HG03457 (cell line): Measurements from ENCODE around the gene STAT2.
"Not testable (repeated sequence)": the region's sequence is repeated elsewhere in the genome, so short reads cannot be mapped to it uniquely, and the experiment has no call there.

Experiments
- ATAC-seq: cut with Tn5 transposase; IDR thresholded peaks from one replicate; pipeline ENCODE4 v1.9.1; 2021; ENCODE audit warnings: moderate number of reproducible peaks; ENCODE audit not compliant: unreplicated experiment

The STAT2 gene

DNA sequence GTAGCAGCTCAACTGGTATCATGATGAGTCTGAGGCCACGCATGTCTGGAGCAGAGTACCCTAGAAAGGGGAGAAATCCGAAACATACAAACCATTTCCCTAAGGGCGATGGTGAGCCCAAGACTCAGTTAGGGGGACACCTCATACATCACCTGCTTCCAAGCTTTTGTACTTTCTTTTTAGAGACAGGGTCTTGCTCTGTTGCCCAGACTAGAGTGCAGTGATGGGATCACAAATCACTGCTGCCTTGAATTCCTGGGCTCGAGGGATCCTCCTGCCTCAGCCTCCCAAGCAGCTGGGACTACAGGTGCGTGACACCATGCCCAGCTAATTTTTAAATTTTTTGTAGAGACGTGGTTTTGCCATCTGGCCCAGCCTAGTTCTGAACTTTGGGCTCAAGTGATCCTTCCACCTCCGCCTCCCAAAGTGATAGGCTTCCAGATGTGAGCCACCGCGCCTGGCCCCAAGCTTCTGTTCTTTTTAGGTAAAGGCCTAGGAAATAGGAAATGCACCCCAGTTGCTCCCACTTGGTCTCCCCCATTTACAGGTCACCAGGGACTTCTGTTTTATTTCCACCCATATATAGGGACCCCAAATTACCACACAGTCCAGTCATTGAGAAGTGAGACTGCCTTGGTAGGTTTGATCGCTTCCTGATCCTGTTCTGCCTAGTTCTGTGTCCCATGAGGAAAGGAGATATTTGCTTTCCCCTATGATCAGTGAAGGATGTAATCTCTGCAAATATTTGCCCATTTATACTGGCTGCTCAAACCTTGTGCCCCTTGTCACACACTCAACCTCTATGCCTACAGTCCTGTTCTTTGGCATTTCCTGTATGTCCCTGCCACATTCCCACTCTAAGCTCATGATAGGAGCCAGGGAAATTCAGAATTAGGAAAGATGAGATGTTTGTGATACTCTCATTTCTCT, 2.5 kb upstream of the STAT2 start, which contains the start of gene APOF:
APOF (minus strand) TSS at position 728 of the 930 bp plus-strand sequence; CDS start at position 616, 112 bp downstream.
- ATAC-seq = no peak

GRCh38 chr12:56361487-56362129, 1.7 kb upstream of the STAT2 start:
- no peak for ATAC-seq

DNA sequence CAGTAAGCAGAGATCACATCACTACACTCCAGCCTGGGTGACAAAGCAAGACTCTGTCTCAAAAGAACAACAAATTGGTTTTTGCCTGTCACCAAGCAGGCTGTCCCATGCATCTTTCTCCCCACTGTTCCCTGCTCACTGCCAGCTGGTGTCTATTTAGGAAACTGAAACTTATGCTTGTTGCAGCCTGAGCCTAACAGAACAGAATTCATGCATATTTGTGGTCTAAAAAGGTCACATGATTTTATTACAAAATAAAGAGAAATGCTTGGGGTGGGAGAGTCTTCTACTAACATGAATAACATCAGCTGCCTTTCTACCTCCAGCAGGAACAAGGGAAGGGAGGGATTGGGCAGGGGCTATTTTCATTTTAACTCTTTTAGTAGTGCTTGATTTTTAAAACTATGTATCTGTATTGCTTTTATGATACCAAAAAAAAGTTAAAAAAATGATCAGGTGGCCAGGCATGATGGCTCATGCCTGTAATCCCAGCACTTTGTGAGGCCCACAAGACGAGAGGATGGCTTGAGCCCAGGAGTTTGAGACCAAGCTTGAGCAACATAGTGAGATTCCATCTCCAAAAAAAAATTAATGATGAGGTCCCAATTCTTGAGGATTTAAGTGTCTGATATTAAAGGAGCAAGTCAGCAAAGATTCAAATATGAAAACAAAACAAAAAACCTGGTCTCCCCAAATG, 923 bp downstream of the STAT2 start:
- ATAC-seq = no peak

GRCh38 chr12:56351325-56351724, 8.6 kb downstream of the STAT2 start:
- ATAC-seq = no peak

- no peak for ATAC-seq
Measured at GRCh38 chr12:56350662-56351061, 9.2 kb downstream of the STAT2 start.

- no peak for ATAC-seq
Measured at GRCh38 chr12:56348776-56349175, 11.1 kb downstream of the STAT2 start.

- not testable (repeated sequence) for ATAC-seq
Measured at GRCh38 chr12:56347255-56347654, 12.7 kb downstream of the STAT2 start.

DNA sequence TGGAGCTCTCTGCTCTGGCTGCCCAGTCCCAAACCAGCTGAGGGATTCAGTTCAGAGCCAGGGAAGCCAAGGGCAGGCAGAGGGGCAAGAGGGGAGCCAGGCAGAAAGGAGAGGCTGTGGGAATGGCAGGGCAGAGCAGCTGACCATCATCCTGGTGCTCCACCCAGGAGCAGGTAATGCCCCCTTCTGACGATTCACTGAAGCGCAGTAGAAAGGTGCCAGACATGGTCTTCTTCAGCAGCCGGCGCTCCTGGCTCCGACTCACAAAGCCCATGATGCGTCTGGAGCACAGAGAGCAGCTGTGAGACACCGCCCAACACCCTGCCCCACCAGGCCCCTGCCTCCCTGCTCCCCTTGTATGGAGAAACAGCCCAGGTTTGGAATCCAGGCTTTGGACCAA, 13.2 kb downstream of the STAT2 start:
- ATAC-seq = no peak

DNA sequence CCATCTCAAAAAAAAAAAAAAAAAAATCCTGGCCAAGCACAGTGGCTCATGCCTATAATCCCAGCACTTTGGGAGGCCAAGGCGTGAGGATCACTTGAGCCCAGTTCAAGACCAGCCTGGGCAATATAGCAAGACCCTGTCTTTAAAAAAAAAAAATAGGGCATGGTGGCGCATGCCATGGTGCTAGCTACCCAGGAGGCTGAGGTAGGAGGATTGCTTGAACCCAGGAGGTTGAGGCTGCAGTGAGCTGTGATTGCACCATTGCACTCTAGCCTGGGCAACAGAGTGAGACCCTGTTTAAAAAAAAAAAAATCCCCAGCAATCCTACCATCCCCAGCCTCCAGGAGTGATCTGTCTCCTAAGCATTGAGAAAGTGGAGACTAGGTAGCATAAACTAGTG, 17.6 kb downstream of the STAT2 start:
- not testable (repeated sequence) for ATAC-seq

- no peak for ATAC-seq
Measured at GRCh38 chr12:56341616-56342015, 18.3 kb downstream of the STAT2 start.

GRCh38 chr12:56339158-56339422, 20.8 kb downstream of the STAT2 start:
- no peak for ATAC-seq

DNA sequence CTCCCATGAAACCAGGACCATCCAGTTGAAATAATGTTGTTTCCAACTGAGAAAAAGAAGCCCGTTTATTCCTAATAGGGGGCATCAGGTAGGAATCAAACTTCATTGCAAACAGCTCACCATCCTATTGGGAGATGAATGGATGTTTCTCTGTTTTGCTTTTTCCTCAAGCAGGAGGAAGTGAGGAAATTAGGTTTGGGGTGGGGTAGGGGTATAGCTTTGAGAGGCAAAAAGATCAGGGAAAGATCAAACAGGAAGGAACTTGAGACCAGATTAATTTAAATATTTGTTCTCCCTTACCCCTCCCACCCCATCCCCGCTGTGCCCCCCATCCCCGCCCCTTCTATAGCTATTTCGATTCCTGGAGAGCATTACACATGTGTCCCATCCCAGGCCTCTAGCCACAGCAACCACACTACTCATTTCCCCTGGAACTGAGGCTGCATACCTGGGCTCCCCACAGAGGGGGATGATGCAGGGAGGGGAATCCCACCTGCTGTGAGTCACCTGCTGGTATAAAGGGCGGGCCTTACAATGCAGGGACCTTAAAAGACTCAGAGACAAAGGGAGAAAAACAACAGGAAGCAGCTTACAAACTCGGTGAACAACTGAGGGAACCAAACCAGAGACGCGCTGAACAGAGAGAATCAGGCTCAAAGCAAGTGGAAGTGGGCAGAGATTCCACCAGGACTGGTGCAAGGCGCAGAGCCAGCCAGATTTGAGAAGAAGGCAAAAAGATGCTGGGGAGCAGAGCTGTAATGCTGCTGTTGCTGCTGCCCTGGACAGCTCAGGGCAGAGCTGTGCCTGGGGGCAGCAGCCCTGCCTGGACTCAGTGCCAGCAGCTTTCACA, 21.4 kb downstream of the STAT2 start, which contains the start of gene IL23A:
IL23A (plus strand) TSS at position 577 of the 850 bp plus-strand sequence; CDS start at position 738, 161 bp downstream.
- ATAC-seq = no peak

- ATAC-seq = no peak
Measured at GRCh38 chr12:56337753-56338251, 22.1 kb downstream of the STAT2 start.

DNA sequence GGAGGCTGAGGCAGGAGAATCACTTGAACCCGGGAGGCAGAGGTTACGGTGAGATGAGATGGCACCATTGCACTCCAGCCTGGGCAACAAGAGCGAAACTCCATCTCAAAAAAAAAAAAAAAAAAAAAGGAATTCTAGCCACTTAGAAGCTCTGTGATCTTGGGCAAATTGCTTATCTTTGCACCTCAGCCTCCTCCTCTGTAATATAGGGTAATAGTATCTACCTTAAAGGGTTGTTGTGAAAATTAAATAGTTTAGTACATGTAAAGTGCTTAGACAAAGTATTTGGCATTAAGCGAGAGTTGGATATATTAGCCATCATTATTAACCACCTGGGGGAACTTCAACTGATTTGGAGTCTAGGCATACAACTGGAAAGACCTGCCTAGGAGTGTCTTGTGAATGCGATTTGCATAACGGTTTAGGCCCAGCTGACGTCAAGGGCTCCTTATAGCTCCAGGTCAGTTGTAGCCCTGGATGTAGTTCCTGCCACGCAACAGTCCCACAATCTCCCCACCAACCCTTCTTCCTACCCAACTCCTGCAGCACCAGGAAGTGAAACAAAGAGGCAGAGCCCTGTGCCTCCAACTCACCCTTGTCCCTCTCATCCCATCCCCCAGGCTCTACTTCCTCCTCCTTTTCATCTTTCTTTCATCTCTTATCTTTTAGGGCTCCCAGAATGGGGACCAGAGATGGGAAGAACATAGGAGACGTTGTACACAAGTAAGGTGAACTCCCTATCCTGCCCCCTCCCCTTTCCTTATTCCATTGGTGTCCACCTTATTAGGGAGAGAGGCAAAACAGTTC, 23.3 kb downstream of the STAT2 start:
- ATAC-seq = no peak

- ATAC-seq = not testable (repeated sequence)
Measured at GRCh38 chr12:56335527-56335926, 24.4 kb downstream of the STAT2 start.

DNA sequence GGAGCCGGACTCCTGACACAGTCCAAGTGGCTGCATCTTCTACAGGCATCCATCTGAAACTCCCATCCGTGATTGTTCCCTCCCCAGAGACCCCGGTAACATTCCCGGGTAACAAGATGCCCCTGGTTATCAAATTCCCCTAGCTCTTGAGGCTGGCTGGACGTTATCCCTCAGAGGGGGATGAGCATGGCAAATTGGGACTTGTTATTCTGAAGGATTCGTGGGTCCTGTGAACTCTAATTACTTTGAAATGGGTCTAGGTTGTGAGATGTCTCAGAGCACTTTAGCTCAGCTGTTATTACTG, 25.5 kb downstream of the STAT2 start:
- ATAC-seq = no peak

GRCh38 chr12:56333679-56334489, 26.0 kb downstream of the STAT2 start, which contains the start of gene PAN2:
PAN2 (minus strand) TSS chr12:56334000; CDS start chr12:56333094, 906 bp downstream.
- peak; percentile 92 for ATAC-seq

- no peak for ATAC-seq
Measured at GRCh38 chr12:56333197-56333678, 26.7 kb downstream of the STAT2 start.
